Fibroblast of skin of right quadriceps (primary cell): ENCODE measurements around the gene RAB11FIP3.

Experiments
- DNase-seq: peaks from one replicate; pipeline ENCODE4 v3.0.0-alpha.2; 2013

RAB11FIP3 gene

DNA sequence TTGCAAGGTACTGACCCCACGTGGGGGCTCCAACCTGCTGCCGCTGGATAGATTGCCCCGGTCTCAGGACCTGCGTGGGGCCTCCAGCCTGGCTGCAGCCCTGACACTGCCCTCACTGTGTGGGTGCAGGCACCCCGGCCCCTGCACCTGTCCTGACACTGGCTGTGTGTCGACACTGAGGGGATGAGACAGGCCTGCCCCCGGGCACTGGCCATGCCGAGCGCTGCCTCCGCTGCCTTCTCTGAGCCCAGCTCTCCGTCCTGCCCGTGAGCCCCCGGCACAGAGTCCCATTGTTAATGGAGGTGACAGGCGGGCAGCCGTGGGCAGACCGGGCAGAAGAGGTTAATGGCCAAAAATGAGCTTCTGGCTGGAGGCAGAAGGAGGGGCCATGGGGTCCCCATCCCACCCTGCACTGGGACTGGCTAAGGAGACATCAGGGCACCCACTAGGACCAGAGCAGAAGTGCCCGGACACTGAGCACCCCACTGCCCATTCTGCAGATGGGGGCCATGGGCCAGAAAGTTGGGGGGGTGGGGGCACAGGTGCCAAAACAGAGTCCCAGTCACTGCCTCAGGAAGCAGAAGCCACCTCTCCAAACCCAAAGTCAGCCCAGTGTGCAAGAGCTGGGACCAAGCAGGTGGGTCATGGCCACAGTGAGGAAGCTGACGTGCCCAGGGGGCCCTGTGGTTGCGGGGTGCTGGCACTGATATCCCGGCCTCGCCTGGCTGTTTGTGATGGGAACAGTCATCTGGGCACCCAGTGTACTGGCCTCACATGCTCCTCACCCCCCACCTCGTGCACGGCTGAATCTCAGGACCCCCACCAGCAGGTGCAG, 132.2 kb downstream of the RAB11FIP3 start:
- DNase-seq: no peak

- no peak for DNase-seq
Observed at GRCh38 chr16:558298-559020, 133.0 kb downstream of the RAB11FIP3 start.

DNA sequence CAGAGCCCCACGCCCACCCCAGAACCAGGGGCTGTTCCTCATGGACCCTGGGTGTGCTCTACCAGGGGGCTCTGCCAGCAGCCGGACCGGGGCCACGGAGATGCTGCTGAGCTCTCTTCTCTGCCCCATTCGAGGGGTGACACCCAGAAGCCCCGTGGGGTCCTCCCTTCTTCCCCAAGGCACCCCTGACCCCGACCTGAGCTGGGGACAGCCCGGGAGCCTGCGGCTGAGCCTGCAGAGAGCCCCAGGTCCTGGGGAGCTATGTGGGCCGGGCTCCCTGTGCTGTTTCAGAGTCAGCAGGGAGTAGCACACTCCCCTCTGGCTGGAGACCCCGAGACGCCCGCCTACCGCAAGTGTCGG, 133.6 kb downstream of the RAB11FIP3 start:
- no peak for DNase-seq

DNA sequence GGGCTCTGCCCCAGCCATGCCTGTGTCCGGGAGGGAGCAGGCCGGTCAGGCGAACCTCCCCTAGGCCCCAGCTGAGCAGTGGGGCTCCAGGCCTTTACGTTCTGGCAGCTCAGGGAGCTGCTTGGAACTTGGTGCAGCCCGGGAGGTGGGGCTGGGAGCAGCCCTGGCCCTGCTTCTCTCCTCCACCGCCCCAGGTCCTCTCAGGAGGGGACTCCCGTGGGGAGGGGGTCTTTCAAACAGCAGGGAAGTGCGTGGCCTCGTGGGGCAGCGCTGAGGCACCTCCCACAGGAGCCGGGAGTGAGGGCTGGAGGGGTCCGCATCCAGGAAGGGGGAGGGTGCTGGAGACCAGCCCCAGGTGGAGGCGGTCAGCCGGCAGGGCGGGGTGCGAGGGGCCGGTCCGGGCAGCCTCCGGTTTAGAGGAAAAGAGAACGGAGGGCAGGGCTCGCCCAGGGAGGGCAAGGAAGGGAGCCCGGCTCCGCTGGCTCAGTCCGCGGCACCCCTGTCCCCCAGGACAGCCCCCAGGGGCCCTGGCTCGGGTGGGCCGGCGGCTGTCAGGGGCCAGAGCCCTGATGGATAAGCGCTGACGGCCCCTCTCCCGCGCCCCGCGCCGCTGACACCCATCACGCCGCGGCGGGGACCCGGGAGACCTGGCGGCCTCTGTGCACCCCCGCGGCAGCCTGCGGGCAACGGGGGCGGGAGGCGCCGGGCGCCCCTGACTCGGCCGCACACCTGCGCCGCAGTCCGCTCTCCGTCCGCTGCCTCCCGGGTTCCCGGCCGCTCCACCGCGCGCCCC, 134.2 kb downstream of the RAB11FIP3 start:
- DNase-seq: no peak

DNA sequence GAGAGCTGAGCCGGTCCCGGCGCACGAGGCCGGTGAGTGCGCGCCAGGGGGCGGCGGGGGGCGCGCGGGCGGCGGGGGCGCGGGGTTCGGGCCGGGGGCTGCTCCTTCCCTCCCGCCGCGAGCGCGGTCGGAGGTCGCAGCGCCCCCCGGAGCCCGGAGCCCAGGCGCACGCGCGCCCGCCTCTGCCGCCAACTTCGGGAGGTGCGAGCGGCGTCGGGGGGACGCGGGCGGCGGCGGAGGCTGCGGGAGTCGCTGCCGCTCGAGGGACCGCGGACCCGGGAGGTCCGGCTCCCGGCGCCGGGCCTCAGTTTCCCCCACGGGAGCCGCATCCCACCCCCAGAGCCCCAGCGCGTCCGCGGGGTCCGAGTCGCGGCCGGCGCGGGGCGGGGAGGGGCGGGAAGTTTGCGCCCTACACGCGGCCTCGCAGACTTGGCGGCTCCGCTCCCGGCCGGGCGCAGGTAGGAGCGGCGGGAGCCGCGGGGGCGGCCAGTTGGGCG, 134.8 kb downstream of the RAB11FIP3 start, which contains the start of gene PRR35:
Gene PRR35 (plus strand): TSS at position 191 of the 497 bp plus-strand sequence. CDS start 2,901 bp downstream, outside the sequence.
- DNase-seq: no peak

GRCh38 chr16:560701-561412, 135.4 kb downstream of the RAB11FIP3 start:
- no peak for DNase-seq

- DNase-seq: no peak
Observed at GRCh38 chr16:561413-561794, 136.0 kb downstream of the RAB11FIP3 start.

DNA sequence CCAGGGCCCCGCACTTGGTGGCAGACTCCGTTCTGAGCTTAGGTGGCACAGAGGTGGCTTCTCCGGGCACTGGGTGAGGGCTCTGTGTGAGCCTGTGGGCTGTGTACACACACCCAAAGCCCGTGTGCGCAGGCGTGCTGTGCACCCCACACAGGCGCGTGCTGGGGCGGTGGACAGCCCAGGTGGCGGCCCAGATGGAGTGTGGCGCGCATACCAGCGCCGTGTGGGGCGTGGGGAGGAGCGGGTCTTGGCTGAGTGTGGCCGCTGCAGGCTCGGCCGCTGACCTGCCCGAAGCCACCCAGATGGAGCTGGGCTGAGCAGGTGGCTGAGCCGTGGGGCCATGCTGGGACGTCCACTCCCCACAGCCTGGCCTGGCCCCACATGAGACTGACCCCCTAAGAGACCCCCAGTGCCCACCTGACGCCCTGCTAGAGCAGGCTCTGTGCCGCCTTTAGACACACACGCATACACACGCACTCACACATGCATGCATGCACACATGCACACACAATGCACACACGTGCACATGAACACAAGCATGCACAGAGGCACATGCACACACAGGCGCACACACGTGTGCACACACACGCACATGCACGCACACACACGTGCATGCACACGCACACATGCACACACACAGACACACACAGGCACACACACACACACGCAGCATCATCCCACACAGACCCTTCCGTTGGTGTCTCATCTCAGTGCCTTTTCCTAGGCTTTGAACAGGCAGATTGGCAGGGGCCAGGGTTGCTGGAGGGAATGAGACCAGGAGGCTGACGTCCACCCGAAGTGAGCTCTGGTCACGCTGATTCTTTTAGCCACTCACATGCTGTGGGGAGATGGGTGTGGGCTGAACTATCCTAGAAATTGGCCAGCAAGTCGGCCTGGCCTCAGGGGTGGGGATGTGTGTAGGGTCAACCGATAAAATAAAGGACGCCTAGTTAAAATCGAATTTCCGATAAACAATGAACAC, 136.8 kb downstream of the RAB11FIP3 start:
- no peak for DNase-seq

GRCh38 chr16:563072-563644, 137.7 kb downstream of the RAB11FIP3 start:
- DNase-seq: no peak

- no peak for DNase-seq
Observed at GRCh38 chr16:564690-565418, 139.4 kb downstream of the RAB11FIP3 start.

GRCh38 chr16:565419-566330, 140.2 kb downstream of the RAB11FIP3 start:
- DNase-seq: no peak

DNA sequence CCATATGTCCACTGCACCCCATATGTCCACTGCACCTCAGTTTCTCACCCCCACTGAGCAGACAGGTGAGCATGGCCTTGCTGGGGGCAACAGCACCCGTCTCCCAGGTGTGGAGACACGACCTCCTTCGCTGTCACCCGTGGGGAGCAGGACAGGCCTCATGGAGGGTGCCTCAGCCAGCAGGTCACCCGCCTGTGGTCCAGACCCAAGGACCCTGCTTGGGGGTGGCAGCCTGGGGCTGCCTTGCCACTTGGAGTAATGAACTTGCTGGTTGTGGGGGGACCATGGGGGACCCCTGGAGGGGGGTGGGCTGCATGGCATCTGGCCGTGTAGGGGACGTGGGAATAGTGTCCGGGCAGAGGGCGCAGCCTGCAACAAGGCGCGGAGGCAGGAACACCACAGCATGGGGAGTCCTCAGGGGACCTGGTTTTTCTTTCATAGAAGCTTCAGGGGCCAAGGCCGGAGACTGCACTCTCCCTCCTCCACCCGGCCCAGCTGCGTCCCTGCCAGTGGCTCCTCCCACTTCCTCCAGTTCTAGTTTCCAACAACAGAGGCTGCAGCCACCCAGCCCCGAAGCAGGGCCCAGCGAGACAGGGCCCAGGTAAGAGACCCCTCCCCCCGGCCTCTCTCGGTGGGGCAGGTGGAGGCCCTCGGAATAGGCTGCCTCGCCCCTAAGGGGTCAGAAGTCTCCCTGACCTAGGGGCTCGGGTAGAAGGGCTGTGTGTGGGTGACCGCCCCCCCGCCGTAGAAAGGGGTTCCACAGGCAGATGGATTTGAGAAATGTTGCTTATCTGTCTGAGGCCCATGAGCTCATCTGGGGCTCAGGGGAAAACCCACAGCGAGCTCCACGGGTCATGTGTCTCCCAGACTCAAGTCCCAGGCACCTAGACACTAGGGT, 141.3 kb downstream of the RAB11FIP3 start, which contains the start of gene NHLRC4:
Gene NHLRC4 (plus strand): TSS at position 531 of the 898 bp plus-strand sequence. CDS start 1,043 bp downstream, outside the sequence.
- peak; percentile 36 for DNase-seq

- DNase-seq: no peak
Observed at GRCh38 chr16:567373-568256, 142.2 kb downstream of the RAB11FIP3 start.

- no peak for DNase-seq
Observed at GRCh38 chr16:568401-569258, 143.2 kb downstream of the RAB11FIP3 start.

- DNase-seq: peak; percentile 56
Observed at GRCh38 chr16:569445-570254, 144.2 kb downstream of the RAB11FIP3 start, which contains the start of gene PIGQ. PIGQ (plus strand) TSS chr16:569968; CDS start chr16:574075, 4,107 bp downstream.
